SK-N-SH (cell line): Measurements from ENCODE around the gene SNX2.

Experiments used
- CTCF ChIP-seq: fragments of 200-600 bp; sonication (generic); IDR thresholded peaks from 2 replicates; pipeline ENCODE4 v1.6.1; 2017; ENCODE audit warnings: antibody characterized with exemption, mild to moderate bottlenecking, moderate library complexity
- FOXJ3 ChIP-seq: sonication (generic); formaldehyde crosslinking; IDR thresholded peaks from 2 replicates; pipeline ENCODE4 v1.5.1; 2020; ENCODE audit warnings: mild to moderate bottlenecking, missing genetic modification reagents
- JUND ChIP-seq: IDR thresholded peaks from 2 replicates; pipeline ENCODE4 v1.4.0; 2012
- POLR2AphosphoS5 ChIP-seq: IDR thresholded peaks from 2 replicates; pipeline ENCODE4 v1.6.1; 2012; ENCODE audit warnings: low read depth, low read length
- REST ChIP-seq: IDR thresholded peaks from 2 replicates; pipeline ENCODE4 v1.6.1; 2012; ENCODE audit warnings: mild to moderate bottlenecking, low read depth, low read length, moderate library complexity
- RXRA ChIP-seq: IDR thresholded peaks from 2 replicates; pipeline ENCODE4 v1.4.0; 2012; ENCODE audit warnings: low read depth, mild to moderate bottlenecking, borderline replicate concordance
- YY1 ChIP-seq: IDR thresholded peaks from 2 replicates; pipeline ENCODE4 v1.4.0; 2012; ENCODE audit warnings: low read depth, mild to moderate bottlenecking
- ZBTB33 ChIP-seq: IDR thresholded peaks from 2 replicates; pipeline ENCODE4 v1.4.0; 2012; ENCODE audit warnings: low read depth, borderline replicate concordance
- TF ChIP-seq, protein P1 (sequence below): IDR thresholded peaks from 2 replicates; pipeline ENCODE4; 2012
- TF ChIP-seq, protein P2 (sequence below): IDR thresholded peaks from 2 replicates; pipeline ENCODE4 v1.4.0; 2012; ENCODE audit warnings: low read depth

DNA sequence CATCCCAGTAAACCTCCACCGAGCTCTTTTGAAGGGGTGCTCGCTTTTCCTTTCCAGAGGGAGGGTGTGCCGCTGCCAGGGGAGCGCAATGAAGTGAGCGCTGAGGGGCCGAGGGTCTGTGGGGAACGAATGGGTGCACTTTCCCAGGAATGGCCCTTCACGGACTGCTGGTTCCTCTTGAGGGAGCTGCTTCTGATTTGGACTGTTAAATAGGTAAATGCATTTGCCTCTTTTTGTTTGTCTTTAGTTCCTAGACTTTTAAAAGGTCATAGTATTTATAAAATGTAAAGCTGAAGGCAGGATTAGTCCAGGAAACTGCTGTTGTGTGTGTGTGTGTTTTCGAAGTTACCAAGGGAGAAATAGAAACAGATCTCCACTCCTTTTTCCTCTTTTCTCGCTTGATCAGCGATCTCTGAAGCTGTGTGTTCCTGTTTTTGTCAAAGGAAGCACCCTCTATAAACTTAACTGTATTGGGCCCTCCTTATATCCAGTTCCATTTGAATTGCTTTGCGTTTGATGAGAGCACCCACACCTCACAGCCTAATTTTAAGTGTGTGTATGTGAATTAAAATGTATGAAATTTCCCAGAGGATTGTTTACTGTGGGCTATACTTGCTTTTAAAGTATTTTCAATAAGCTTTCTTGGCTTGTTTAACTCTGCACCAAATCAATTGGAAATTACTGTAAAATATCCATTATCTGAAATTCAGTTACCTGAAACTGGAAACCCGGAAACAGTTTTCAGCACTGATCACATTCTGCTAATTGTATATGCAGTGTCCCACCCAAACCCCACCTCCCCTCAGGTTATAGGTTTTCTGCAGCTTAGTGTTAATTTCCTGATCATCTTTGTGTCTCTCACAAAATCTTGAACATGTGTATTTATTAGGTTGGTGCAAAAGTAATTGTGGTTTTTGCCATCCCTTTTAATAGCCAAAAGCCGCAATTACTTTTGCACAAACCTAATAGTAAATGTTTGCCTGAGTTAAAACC, 966 bp downstream of the SNX2 start:
- TF ChIP-seq YY1 (no peak), REST (no peak), CTCF (no peak), ZBTB33 (no peak), FOXJ3 (CRISPR knock-in tag) (no peak), JUND (no peak), POLR2AphosphoS5 (no peak), RXRA (no peak)
- TF ChIP-seq, protein P1, sequence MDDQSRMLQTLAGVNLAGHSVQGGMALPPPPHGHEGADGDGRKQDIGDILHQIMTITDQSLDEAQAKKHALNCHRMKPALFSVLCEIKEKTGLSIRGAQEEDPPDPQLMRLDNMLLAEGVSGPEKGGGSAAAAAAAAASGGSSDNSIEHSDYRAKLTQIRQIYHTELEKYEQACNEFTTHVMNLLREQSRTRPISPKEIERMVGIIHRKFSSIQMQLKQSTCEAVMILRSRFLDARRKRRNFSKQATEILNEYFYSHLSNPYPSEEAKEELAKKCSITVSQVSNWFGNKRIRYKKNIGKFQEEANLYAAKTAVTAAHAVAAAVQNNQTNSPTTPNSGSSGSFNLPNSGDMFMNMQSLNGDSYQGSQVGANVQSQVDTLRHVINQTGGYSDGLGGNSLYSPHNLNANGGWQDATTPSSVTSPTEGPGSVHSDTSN: no peak
- TF ChIP-seq, protein P2, sequence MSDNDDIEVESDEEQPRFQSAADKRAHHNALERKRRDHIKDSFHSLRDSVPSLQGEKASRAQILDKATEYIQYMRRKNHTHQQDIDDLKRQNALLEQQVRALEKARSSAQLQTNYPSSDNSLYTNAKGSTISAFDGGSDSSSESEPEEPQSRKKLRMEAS: no peak
